ENCODE results near the gene RUSC1. TPM values are rescaled to one million over a fixed set of nuclear protein-coding genes. Genes with fewer than 3 reads are reported as not detected.
A peak's percentile ranks its signal among the peaks of the same experiment; 100 is the strongest.

Gene RUSC1
- polyA plus RNA-seq, 1 of the 3 experiments (the other 2 are of a cell fraction): 49.9 TPM

DNA sequence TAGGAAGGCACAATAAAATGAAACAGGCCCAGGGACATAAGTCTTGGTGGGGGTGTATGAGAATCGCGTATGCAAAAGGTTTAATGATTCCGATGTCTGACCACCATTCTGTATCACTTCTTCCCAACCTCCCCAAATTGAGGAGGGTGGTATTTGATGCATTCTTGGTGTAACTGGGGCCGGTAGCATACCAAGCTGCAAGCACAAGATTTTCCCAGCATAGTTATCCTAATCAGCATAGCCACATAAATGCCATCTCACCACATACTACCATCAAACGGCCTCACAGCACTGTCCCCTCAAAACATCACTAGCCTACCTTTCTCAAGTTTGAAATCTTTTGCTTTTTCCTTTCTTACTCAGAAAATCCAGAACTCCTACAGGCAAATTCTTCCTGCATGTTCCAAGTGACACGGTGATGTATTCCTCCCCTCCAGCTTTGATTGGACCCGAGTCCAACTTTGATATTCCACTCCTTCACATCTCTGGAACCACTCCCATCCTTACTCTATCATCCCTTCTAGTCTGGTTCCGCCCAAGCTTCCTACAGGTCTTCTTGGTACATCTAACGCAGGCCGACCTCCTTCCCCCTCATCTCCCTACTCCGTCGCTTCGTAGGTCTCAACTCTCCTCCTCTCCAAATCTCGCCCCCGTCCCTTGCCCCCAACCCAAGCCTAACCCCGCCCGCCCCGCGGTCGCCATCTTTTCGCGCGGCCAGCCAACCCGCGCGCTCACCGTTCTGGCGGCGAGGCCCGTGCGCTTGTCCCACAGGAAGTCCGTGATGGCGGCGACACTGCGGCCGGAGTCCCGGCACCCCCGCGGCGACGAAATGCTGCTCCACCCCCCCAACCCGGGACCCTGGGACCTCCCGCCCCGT lies 48.0 kb upstream of the RUSC1 start:
- Histone ChIP-seq H3K4me3 (ENCODE audit: low read depth in 2 of 2, low read length in 1 of 2) (peak overlapping the region; percentile 72 to 94), H3K4me2 (peak overlapping the region; percentile 86), H3F3A (replicated peaks; ENCODE audit: insufficient read depth) (peaks cover 12% of the 10 kb centered on the region), H2AFZ (ENCODE audit: low read depth) (no peak overlapping the region), H3K9me3 (no peaks in the 10 kb centered on the region), H3K9me2 (no peaks in the 10 kb centered on the region), H3K4me1 (ENCODE audit: control insufficient read depth in 1 of 2, insufficient read depth in 2 of 2, low read depth in 1 of 2, low read length in 1 of 2) (peaks cover 0 to 15% of the 10 kb centered on the region in 2 experiments; a peak in 2 of 4 replicates), H3K9ac (peak overlapping the region; percentile 88), H3K36me3 (replicated peaks in 1 of 2; ENCODE audit: control insufficient read depth in 1 of 2, insufficient read depth in 2 of 2, low read length in 1 of 2) (peaks cover 33 to 34% of the 10 kb centered on the region in 2 experiments), H3K27ac (ENCODE audit: low read depth in 2 of 2, low read length in 1 of 2) (peak overlapping the region; percentile 86 to 93), H3K79me2 (ENCODE audit: insufficient read depth) (peaks cover 41% of the 10 kb centered on the region), H3K27me3 (ENCODE audit: insufficient read depth) (no peaks in the 10 kb centered on the region), H4K20me1 (ENCODE audit: insufficient read depth) (peaks cover 15% of the 10 kb centered on the region)
- ChIA-PET POLR2A (interaction anchor here (0.6 to 2.3 kb wide), 11 partner anchors 9 to 586 kb away, joined by 3 to 13 read pairs (median 5); partner anchors contain the start of genes ENTREP3, KRTCAP2, MTX1 and RUSC1), CTCF (interaction anchor here (0.8 to 13.2 kb wide), 7 partner anchors 12 to 274 kb away, joined by 3 to 126 read pairs (median 4); partner anchors contain the start of gene ENTREP3)
- DNase-seq: peak; percentile 83
- WGBS (ENCODE audit: low lambda C conversion rate): 2% methylated on average over 39 of the region's 44 CpGs
- TF ChIP-seq POLR2AphosphoS5 (IDR thresholded peaks at IDR 0.05; ENCODE audit: low read depth, low read length): no peak
- TF ChIP-seq RFX5 (IDR thresholded peaks at IDR 0.05; ENCODE audit: low read length): peak; percentile 66
- TF ChIP-seq YY1 (IDR thresholded peaks at IDR 0.05; ENCODE audit: low read depth): peak; percentile 89

DNA sequence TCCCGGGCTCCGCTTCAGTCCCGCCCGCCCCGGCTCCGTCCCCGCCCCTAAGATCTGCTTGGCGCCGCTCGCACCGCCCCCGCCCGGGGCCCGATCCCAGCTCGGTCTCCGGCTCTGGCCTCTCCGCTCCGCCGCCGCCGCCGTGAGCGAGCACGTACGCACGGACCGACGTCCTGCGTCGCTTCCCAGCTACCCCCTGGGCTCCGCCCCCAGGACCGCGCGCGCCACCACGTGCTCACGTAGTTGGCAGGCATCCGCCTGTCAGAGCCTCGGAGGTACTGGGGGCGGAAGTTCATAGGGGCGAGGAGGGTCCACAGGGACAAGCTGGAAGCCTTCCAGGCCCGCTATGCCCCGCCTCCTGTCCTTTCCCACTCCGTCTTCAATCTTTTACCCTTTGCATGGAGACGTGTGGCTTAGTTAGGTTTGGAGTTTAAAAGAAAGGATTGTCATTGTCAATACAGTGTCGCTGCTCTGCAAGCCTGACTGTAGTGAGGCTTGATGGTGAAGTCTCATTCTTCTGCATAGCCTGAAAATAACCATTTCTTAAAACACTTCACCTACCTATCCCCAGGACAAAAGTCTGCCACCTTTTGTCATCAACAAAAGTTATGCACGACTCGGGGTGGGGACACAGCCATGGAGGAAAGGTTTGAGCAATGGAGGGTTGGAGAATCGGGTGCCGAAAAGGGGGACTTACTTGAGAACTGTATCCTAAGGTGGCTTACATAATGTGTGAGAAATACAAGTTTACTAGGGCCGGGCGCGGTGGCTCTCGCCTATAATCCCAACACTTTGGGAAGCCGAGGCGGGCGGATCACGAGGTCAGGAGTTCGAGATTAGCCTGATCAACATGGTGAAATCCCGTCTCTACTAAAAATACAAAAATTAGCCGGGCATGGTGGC lies 47.1 kb upstream of the RUSC1 start, which contains the start of gene CLK2:
Gene CLK2 (minus strand): TSS at position 162 of the 903 bp plus-strand sequence. CDS start 2,527 bp downstream, outside the sequence.
- Histone ChIP-seq H3K4me3 (ENCODE audit: low read depth in 2 of 2, low read length in 1 of 2) (peak within 1 kb of the TSS; percentile 72 to 94), H3K9me2 (no peaks in the 10 kb centered on the region), H2AFZ (ENCODE audit: low read depth) (peak within 1 kb of the TSS; percentile 34; the same call in 1 of the 2 replicates), H3K36me3 (replicated peaks in 1 of 2; ENCODE audit: control insufficient read depth in 1 of 2, insufficient read depth in 2 of 2, low read length in 1 of 2) (peaks cover 24 to 26% of the 10 kb centered on the region in 2 experiments), H3K4me2 (peak within 1 kb of the TSS; percentile 86), H3K27ac (ENCODE audit: low read depth in 2 of 2, low read length in 1 of 2) (peak within 1 kb of the TSS; percentile 86 to 93), H3F3A (replicated peaks; ENCODE audit: insufficient read depth) (peaks cover 14% of the 10 kb centered on the region), H3K9me3 (no peaks in the 10 kb centered on the region), H3K9ac (peak within 1 kb of the TSS; percentile 88), H4K20me1 (ENCODE audit: insufficient read depth) (peaks cover 17% of the 10 kb centered on the region), H3K27me3 (ENCODE audit: insufficient read depth) (no peaks in the 10 kb centered on the region), H3K4me1 (ENCODE audit: control insufficient read depth in 1 of 2, insufficient read depth in 2 of 2, low read depth in 1 of 2, low read length in 1 of 2) (peaks cover 3 to 22% of the 10 kb centered on the region in 2 experiments; a peak in 2 of 4 replicates), H3K79me2 (ENCODE audit: insufficient read depth) (peaks cover 41% of the 10 kb centered on the region)
- ChIA-PET POLR2A (interaction anchor here (0.9 to 2.3 kb wide), 10 partner anchors 9 to 585 kb away, joined by 3 to 13 read pairs (median 5); partner anchors contain the start of genes ENTREP3, KRTCAP2, MTX1 and RUSC1), CTCF (interaction anchor here (0.6 to 13.2 kb wide), 9 partner anchors 13 to 274 kb away, joined by 3 to 126 read pairs (median 4); partner anchors contain the start of gene ENTREP3)
- DNase-seq: peak; percentile 98
- WGBS (ENCODE audit: low lambda C conversion rate): 42% methylated on average over 26 of the region's 61 CpGs
- TF ChIP-seq JUND (IDR thresholded peaks at IDR 0.05) (no peak), POLR2AphosphoS5 (IDR thresholded peaks at IDR 0.05; ENCODE audit: low read depth, low read length) (peak; percentile 62), NFIC (IDR thresholded peaks at IDR 0.05; ENCODE audit: borderline replicate concordance) (peak; percentile 81), GATA2 (CRISPR knock-in tag; IDR thresholded peaks at IDR 0.05) (no peak), RAD21 (IDR thresholded peaks at IDR 0.05; ENCODE audit: low read length) (no peak), CHD2 (IDR thresholded peaks at IDR 0.05; ENCODE audit: low read length, partially characterized antibody) (no peak), GABPA (IDR thresholded peaks at IDR 0.05; ENCODE audit: low read depth) (peak; percentile 30; the same call in 1 of the 2 replicates), FOSL2 (IDR thresholded peaks at IDR 0.05; ENCODE audit: borderline replicate concordance, low read depth) (no peak), FOXJ3 (CRISPR knock-in tag; IDR thresholded peaks at IDR 0.05) (0 out of 2 replicates have a peak, but pooled peaks have one; percentile 31), USF2 (IDR thresholded peaks at IDR 0.05; ENCODE audit: borderline replicate concordance, low read depth, low read length) (peak; percentile 67), PBX3 (IDR thresholded peaks at IDR 0.05) (peak; percentile 25; the same call in 1 of the 2 replicates), NRF1 (IDR thresholded peaks at IDR 0.05; ENCODE audit: low read depth, low read length) (peak; percentile 45; the same call in 1 of the 2 replicates), EZH2phosphoT487 (IDR thresholded peaks at IDR 0.05; ENCODE audit: borderline replicate concordance, low read depth) (no peak), SIN3A (IDR thresholded peaks at IDR 0.05; ENCODE audit: borderline replicate concordance, low read depth, low read length) (peak; percentile 85; the same call in 1 of the 2 replicates), MXI1 (IDR thresholded peaks at IDR 0.05; ENCODE audit: low read depth, low read length) (peak; percentile 98), TAF1 (IDR thresholded peaks at IDR 0.05; ENCODE audit: borderline replicate concordance, low read depth, low read length) (peak; percentile 81), RFX5 (IDR thresholded peaks at IDR 0.05; ENCODE audit: low read length) (peak; percentile 37; the same call in 1 of the 2 replicates), ELF1 (IDR thresholded peaks at IDR 0.05) (peak; percentile 69), USF1 (IDR thresholded peaks at IDR 0.05; ENCODE audit: borderline replicate concordance, low read depth) (peak; percentile 92)
- TF ChIP-seq, protein P1, sequence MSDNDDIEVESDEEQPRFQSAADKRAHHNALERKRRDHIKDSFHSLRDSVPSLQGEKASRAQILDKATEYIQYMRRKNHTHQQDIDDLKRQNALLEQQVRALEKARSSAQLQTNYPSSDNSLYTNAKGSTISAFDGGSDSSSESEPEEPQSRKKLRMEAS (IDR thresholded peaks at IDR 0.05; ENCODE audit: low read depth): peak; percentile 99

Measured in SK-N-SH (cell line).